Non-pigmented ciliary epithelial cell (primary cell): ENCODE data around the gene ATXN2.

Experiments used
- DNase-seq: peaks from one replicate; pipeline ENCODE4 v3.0.0-alpha.2; 2010; ENCODE audit warnings: low read depth

Gene ATXN2

GRCh38 chr12:111438481-111438880 is 160.6 kb downstream of the ATXN2 start:
- no peak for DNase-seq

GRCh38 chr12:111437816-111438454 is 161.2 kb downstream of the ATXN2 start:
- DNase-seq: peak; percentile 77

DNA sequence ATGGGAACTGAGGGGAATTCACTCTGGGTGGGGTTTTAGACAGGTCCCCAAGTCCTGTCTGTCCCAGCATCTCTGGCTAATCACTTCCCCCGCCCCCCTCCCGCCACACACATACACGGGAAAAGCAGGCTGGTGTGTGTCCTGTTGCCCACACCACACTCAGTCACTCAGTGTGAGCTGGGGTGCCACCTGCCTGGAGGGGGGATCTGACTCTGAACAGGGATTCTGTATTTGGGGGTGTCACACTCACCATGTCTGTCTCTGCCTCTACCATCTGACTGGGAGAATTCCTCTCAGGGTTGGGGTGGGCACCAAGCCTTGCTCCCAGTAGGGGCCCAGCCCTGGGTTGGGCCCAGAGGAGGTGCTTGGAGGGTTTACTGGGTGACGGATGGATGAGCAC is 162.3 kb downstream of the ATXN2 start:
- no peak for DNase-seq

DNA sequence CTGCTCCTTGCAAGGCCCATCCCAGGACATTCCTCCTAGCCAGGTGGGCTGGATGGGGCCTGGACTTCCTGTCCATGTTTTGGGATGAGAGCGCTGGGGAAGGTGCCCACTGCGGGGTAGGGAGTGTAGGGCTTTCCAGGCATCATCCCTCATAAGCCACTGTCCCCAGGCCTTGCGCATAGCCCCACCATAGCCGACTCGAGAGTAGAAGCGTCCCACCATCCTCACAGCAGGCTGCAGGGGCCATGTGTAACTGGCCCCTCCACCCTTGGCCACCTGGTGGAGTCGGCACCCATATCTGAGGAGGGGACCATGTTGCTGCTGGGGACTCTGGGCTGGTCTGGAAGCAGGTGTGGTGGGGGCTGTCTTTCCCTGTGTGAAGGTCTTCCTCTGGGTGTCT is 162.8 kb downstream of the ATXN2 start:
- no peak for DNase-seq

- no peak for DNase-seq
Measured at GRCh38 chr12:111435661-111436201, 163.4 kb downstream of the ATXN2 start.

DNA sequence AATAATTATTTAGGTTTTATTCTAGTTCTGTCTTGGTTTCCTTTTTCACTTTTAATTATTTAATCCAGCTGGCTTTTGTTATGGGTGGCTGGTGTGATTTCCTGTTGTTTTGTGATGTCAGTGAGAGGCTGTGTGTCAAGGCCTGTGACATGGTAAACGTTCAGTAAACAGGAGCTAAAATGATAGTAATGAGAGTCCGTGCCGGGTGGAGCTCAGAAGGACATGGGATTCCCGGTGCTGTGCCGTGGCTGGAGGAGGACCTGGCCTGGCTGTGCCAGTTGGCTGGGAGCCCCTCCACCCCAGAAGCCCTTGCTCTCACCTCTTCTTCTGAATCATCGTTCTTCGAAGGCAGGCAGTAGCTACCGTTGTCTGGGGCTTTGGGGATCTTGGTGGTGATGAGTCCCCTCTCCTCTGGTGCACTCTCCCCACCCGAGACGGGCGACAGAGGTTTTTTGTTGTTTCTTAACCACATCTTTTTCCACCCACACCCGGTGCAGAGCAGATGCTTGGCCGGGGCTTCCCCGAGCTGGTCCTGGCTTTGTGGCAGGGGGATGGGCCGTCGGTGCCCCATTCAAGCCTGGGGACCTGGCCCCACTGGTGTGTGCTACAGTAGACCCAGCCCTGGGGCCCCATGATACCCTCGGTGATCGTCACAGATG is 164.3 kb downstream of the ATXN2 start:
- DNase-seq: no peak

DNA sequence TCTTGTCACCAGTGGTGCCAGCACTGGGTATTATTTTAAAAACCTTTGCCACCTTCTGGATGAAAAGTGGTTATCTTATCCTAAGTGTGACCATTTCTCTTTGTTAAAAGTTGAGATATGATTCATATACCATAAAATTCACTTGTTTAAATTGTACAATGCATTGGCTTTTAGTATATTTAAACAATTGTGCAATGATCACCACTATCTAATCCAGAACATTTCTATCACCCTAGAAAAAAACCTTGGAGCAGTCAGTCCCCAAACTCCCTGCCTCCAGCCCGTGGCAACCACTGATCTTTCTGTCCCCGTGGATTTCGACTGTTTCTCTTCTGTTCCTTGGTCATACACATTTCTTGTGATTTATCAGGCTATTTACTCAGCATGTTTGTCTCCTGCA is 165.1 kb downstream of the ATXN2 start:
- DNase-seq: no peak

DNA sequence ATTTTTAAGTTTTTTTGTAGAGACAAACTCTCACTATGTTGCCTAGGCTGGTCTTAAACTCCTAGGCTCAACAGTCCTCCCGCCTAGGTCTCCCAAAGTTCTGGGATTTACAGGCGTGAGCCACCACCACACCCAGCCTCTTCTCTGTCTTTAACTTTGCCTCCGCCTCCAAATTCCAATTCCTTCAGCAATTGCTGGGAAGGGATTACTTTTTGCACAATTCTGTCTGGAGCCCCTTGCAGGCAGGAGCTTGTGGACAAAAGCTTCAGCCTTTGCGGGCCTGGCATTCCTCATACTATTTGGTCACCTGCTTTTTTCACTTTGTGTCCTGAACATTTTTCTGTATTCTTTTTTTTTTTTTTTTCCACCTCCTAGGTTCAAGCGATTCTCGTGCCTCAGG is 167.3 kb downstream of the ATXN2 start:
- DNase-seq: no peak

DNA sequence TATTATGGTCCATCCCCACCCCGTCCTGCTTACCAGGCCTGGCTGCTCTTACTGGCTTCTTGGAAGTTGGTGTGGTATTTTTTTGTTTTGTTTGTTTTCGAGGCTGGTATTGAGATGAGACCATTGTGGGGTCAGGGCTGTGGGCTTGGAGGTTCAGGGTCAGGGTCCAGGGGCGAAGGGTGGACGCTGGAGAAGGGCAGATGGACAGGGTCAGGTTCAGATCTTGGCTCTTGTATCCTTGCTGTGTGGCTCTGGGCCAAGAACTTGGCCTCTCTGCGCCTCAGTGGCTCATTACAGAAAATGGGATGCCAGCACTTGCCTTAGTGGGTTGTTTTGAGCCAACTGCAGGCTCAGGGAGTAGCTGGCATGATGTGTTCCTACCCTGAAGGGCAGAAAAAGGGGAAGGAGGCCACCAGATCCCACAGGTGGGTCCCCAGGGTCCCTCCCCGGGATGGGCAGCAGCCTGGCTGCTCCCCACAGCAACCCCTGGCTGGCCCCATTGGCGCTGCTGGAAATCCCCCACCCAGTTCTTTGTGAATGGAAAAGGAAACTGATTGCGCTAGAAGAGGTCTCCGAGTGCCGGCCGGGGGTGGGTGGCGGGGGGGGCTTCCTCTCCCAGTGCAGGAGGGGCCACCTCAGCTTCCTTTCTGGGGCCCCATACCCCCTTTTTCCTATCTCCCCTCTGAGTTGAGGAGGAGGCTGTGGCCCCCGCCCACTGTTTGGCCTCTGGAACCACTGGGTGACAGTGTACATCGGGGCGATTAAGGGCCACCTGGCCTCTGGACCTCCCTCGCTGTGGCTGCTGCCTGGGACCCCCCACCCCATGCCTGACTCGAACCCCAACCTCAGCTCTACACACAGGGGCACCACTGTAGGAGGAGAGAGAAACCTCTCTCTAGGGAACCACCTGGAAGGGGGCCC is 168.4 kb downstream of the ATXN2 start:
- DNase-seq: no peak

DNA sequence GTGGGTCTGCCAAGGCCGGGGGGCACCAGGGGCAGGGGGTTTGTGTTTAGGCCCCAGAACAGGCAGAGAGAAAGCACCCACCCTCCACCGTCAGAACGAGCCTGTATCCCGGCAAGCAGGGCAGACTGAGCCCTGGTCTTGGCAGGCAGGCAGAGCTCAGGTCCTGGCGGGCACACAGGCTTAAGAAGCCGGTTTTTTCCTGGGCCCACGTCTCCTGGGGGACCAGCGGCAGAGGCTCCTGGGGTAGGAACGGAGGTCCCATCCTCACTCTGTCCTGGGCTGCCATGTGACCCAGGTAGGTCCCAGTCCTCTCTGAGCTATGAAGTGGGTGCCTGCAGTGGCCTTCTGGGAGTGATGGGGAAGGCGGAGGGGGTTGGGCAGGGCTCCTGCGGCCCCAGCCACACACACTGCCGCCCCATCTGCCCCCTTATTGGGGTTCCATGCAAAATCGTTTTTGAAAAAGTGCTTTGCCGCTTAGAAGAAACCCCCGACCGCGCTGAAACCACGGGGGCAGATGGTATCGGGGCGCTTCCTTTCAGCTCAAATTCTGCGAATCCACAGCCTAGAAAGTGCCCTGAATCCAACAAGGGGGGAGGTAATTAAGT is 169.2 kb downstream of the ATXN2 start:
- DNase-seq: no peak

GRCh38 chr12:111428728-111429175 is 170.4 kb downstream of the ATXN2 start:
- DNase-seq: no peak

DNA sequence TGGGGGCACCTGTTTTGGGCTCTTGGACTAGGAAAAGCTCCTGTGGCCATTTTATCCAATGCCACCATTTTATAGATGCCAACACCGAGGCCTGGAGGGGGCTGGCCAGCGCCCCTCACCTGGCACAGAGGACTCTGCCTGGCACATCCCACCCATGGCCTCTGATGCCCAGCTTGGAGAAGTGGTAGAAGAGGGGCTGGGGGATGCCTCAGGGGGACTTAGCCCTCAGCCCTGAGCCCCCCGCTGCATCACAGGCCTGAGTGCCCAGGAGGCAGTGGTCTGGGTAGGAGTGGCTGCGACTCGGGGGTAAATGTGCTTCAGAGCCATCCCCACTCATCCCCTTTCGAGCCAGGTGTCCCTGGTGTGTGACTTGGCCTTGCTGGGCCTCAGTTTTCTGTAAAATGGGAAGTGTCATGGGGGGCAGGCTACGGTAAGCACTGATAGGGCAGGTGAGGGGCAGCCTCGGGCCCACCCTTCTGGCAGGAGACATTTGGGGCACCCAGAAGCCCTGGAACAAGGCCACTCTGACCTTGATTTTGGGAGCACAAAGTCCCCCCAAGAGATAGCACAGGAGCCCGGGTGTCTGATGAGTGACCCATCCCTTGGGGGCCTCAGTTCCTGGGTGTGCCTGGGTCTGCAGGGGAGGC is 170.9 kb downstream of the ATXN2 start:
- no peak for DNase-seq

DNA sequence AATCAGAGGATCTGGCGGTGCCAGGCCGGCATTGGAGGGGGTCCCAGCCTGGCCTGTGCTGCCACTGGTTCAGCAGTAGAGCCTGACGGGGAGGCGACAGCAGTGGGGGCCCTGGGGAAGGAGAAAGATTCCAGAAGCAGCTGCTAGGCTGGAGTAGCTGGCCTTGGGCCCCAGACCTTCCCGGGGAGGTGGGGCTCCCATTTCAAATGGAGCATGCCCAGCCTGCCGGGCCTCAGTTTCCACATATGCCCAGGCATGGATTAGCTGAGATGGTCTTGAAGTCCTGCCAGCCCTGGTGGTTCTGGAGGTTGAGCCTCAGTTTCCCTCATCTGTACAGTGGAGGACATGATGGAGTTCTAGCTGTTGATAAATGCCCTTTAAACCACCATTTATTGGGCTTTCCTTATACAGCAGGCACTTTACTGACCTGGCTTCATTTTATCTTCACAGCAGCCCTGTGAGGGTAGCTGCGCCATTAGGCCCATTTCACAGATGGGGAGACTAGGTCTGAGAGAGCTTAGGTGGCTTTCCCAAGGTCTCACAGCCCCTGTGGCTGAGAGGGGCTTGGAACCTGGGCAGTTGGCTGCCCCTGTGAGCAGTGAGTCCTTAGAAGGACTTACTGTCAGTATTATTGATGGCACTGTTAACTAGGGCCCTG is 171.6 kb downstream of the ATXN2 start:
- DNase-seq: no peak

DNA sequence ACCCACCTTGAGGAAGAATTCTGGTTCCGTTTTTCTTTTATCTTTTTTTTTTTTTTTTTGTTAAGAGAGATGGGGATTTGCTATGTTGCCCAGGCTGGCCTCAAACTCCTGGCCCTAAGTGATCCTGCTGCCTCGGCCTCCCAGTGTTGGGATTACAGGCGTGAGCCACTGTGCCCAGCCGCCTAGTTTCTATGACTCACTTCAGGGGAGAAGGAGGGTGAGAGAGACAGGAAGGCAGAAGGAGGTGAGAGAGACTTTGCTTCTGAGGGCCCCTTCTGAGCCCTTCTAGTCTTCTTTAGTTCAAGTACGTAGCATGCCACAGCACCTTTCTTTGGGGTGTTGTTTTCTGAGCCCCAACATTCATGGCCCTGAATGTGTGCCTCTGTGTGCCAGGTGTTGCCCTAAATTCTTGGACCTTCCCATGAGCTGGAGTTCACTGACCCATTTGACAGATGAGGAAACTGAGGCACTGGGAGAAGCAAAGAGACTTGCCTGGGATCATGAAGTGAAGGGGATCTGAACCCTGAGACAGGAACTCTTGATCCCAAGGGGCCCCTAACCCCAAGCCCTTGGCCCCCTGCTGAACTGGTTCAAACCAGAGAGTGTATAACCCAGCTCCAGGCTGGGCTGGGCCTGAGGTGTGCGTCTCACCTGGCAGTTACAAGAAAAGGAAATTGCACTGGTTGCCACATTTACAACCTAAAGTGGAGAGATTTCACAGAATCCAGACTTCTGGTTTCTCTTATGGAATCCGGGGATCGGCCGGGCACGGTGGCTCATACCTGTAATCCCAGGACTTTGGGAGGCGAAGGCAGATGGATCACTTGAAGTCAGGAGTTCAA is 172.6 kb downstream of the ATXN2 start:
- DNase-seq: no peak

DNA sequence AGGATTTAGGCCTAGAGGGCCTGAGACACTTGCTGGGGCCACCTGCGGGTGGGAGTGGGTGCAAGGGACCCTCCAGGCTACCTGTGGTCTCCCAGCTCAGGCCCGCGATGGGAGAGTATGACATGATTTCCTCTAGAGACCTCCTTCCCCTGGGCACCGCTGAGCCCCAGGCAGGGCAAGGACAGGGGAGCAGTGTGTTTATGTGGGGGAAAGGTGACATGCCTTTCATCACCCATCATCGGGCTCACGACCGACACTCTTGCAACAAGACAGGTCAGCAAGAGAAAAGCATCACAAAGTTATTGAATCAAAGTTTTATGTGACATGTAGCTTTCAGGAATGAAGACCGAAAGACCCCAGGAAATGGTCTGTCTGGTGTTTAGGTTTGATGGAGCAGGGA is 173.5 kb downstream of the ATXN2 start:
- DNase-seq: no peak

DNA sequence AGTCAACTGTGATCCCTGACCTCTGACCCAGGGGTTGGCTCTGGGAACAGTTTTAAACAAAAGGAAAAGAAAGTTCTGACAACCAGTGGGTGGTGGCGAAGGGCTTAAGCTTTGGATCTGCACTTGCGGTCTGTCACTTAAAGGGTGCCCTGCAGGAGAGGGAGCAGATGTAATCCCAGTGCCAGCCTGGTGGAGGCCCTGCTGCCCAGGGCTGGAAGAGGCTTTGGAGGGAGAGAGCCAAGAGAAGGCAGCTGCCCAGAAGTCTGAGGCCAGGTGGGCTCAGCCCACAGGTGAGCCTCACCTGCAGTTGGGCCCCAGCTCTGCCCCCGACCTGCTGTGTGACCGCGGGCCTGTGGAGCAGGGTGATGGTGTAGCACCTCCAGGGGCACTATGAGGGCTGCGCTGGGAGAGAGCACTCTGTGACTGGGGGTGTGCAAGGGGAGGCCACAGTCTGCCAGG is 174.3 kb downstream of the ATXN2 start:
- no peak for DNase-seq

- no peak for DNase-seq
Measured at GRCh38 chr12:111424189-111424792, 174.8 kb downstream of the ATXN2 start.

- no peak for DNase-seq
Measured at GRCh38 chr12:111420494-111420893, 178.6 kb downstream of the ATXN2 start.

DNA sequence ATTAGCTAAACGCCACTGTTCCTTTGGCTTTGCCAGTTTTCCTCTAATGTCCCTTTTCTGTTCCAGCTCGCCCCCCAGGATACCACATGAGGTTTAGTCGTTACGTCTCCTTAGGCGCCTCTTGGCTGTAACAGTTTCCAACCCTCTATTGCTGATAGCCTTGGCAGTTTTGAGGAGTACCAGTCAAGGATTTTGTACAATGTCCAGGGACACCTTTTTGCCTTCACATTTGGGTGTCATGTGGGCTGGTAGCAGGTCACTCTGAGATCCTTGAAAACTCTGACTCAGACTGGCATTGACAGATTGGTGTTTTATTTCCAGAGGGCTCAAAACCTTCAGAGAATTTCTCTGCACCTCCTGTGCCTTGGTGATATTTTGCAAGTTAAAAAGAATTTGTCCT is 179.3 kb downstream of the ATXN2 start:
- no peak for DNase-seq

- no peak for DNase-seq
Measured at GRCh38 chr12:111418594-111418880, 180.6 kb downstream of the ATXN2 start.
